ENCODE data around the gene KREMEN1. TPM values are rescaled to one million over a fixed set of nuclear protein-coding genes. Genes with fewer than 3 reads are reported as not detected.

The KREMEN1 gene
- total and polyA plus RNA-seq, 2 of the 4 experiments (the other 2 are of a cell fraction), result 2.9 to 4.6 TPM

DNA sequence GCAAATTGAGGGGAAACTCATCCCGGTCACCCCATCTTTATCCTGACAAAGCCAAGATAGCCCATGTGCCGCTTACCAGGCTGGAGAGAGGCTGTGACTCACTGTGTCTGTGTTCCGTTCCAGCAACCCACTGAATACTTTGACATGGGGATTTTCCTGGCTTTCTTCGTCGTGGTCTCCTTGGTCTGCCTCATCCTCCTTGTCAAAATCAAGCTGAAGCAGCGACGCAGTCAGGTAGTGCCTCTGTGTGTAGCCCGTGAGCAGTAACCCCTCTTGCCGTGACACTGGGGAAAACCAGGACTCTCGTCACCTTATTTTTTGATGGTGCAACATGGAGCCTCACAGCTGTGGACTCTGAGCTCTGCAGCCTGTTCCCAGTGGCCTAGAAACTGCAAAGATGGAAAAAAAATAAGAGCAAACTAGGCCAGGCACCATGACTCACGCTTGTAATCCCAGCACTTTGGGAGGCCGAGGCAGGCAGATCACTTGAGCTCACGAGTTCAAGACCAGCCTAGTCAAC, 28.1 kb upstream of the KREMEN1 start:
- Histone ChIP-seq H3K4me1 (ENCODE audit: control insufficient read depth, insufficient read depth, low read length) (peaks cover 12% of the 10 kb centered on the region), H3K79me1 (ENCODE audit: low read depth in 1 of 2, low read length in 2 of 2) (peaks cover 0 to 5% of the 10 kb centered on the region in 2 experiments; a peak in 2 of 4 replicates), H4K20me1 (ENCODE audit: insufficient read depth, low read length) (peaks cover 16% of the 10 kb centered on the region), H3K4me2 (ENCODE audit: low read depth, low read length) (peak overlapping the region; percentile 60; the same call in 1 of the 2 replicates), H2AK9ac (replicated peaks; ENCODE audit: low read depth, low read length, poor library complexity) (peak overlapping the region; percentile 66), H3K56ac (ENCODE audit: extremely low read depth, insufficient read depth, low read length) (no peak overlapping the region), H3K23ac (ENCODE audit: low read depth, low read length) (no peak overlapping the region), H3K27me3 (ENCODE audit: control insufficient read depth, insufficient read depth, low read length) (no peaks in the 10 kb centered on the region), H3K36me3 (ENCODE audit: control insufficient read depth, insufficient read depth, low read length) (peaks cover 13% of the 10 kb centered on the region), H3K9me1 (ENCODE audit: insufficient read depth, low read length) (peaks cover 23% of the 10 kb centered on the region), H2BK15ac (ENCODE audit: low read depth, low read length) (peak overlapping the region; percentile 19; the same call in 1 of the 3 replicates), H3K27ac (ENCODE audit: insufficient read depth, low read length) (peak overlapping the region; percentile 67), H3K9ac (ENCODE audit: low read depth, low read length) (no peak overlapping the region), H4K5ac (ENCODE audit: low read depth, low read length) (peak overlapping the region; percentile 23; the same call in 1 of the 2 replicates), H4K8ac (ENCODE audit: low read depth in 2 of 2, low read length in 2 of 2) (peak overlapping the region in 1 of 2 experiments; percentile 57; a peak in 2 of 4 replicates), H3K4me3 (ENCODE audit: insufficient read depth, low read depth, low read length) (no peak overlapping the region), H3K9me3 (ENCODE audit: control insufficient read depth, insufficient read depth, low read length) (no peaks in the 10 kb centered on the region), H2AFZ (replicated peaks; ENCODE audit: low read length, poor library complexity) (peak overlapping the region; percentile 69), H2BK20ac (ENCODE audit: low read depth, low read length) (peak overlapping the region; percentile 41), H3K4ac (ENCODE audit: low read depth, low read length) (peak overlapping the region; percentile 67), H2BK5ac (ENCODE audit: low read depth, low read length, poor library complexity, severe bottlenecking) (peak overlapping the region; percentile 89), H3K18ac (ENCODE audit: low read depth, low read length) (peak overlapping the region; percentile 67), H2BK120ac (ENCODE audit: low read depth, low read length) (peak overlapping the region; percentile 47), H4K91ac (ENCODE audit: insufficient read depth, low read depth, low read length) (peak overlapping the region; percentile 2; the same call in 1 of the 2 replicates), H2AK5ac (ENCODE audit: low read depth, low read length) (peak overlapping the region; percentile 83), H3K14ac (replicated peaks; ENCODE audit: low read depth, low read length) (peak overlapping the region; percentile 57; the same call in 1 of the 2 replicates)
- no TSS peak for BruUV-seq (replicated peaks)
- CTCF ChIA-PET, result interaction anchor here (0.6 to 1.1 kb wide), 3 partner anchors 10 to 311 kb away, joined by 3 to 4 read pairs (median 3); no protein-coding TSS in a partner anchor
- in situ Hi-C loops (cut with MboI; ENCODE audit: low sequenced_read_pairs) (loop anchor here (10.0 kb wide), 1 partner anchor 200 kb away; no protein-coding TSS in a partner anchor), intact Hi-C loops (cut with micrococcal nuclease) (loop anchor here (1.0 kb wide), 2 partner anchors 110 to 201 kb away; no protein-coding TSS in a partner anchor), dilution Hi-C loops (cut with HindIII; ENCODE audit: low sequenced_read_pairs, unreplicated experiment) (no loop called here)
- WGBS, 2 experiments (ENCODE audit: extremely low coverage in 2 of 2, insufficient read length in 1 of 2), result 47% methylated on average over 9 of the region's 13 CpGs; no CpG with 5 or more reads in 1 of the 2 experiments
- TF ChIP-seq FOS (IDR thresholded peaks at IDR 0.05; ENCODE audit: low read depth, low read length) (peak; percentile 40), RAD21 (IDR thresholded peaks at IDR 0.05; ENCODE audit: low read length) (0 out of 2 replicates have a peak, but pooled peaks have one; percentile 3), MXI1 (IDR thresholded peaks at IDR 0.05; ENCODE audit: borderline replicate concordance, low read depth, low read length) (peak; percentile 61; the same call in 1 of the 2 replicates), USF2 (IDR thresholded peaks at IDR 0.05; ENCODE audit: low read depth, low read length) (peak; percentile 64; the same call in 1 of the 2 replicates), SMC3 (IDR thresholded peaks at IDR 0.05; ENCODE audit: low read depth, low read length) (no peak), MAFK (IDR thresholded peaks at IDR 0.05; ENCODE audit: low read depth, low read length) (no peak), POLR2A (IDR thresholded peaks at IDR 0.05; ENCODE audit: low read depth, low read length) (no peak), CHD1 (IDR thresholded peaks at IDR 0.05; ENCODE audit: low read depth, low read length) (no peak)
- ATAC-seq (ENCODE audit: low read depth) (peak; percentile 77), DNase-seq (peak; percentile 87)
- POLR2A ChIA-PET (ENCODE audit: unreplicated experiment), result no interaction called here
